Karpas-422 (cell line): Measurements from ENCODE around the gene IFIT1B. TPM values are rescaled to one million over a fixed set of nuclear protein-coding genes. Genes with fewer than 3 reads are reported as not detected.

Experiments
- total RNA-seq: library from RNA; depleted of rRNA; stranded (reverse); fragments of >200 nt; shearing (Covaris generic); gene quantifications from 2 replicates; pipeline ENCODE4 v1.2.3, GENCODE V29; 2014; ENCODE audit warnings: low replicate concordance; rRNA removed

The IFIT1B gene
- total RNA-seq, 1 experiment from 2014 or later, result 0.78 TPM

Other genes with a start within 250 kb of the IFIT1B start
- gene CH25H, start 170.7 kb upstream of the IFIT1B start, total RNA-seq, result not detected in 2 replicates
- 14.5 and 20.9 TPM in 2 replicates for gene LIPA, start 126.3 kb upstream of the IFIT1B start, total RNA-seq
- gene IFIT2, start 76.0 kb upstream of the IFIT1B start, total RNA-seq, result 0.75 and 0.97 TPM in 2 replicates
- 1.0 and 1.4 TPM in 2 replicates for gene IFIT3, start 50.1 kb upstream of the IFIT1B start, total RNA-seq
- gene IFIT1, start 14.6 kb downstream of the IFIT1B start, total RNA-seq, result 0.18 and 0.30 TPM in 2 replicates
- gene IFIT5, start 36.5 kb downstream of the IFIT1B start, total RNA-seq, result 0.29 and 0.30 TPM in 2 replicates
- gene SLC16A12, start 157.5 kb downstream of the IFIT1B start, total RNA-seq, result not detected in 2 replicates